ENCODE results near the gene CLIC3.

DNA sequence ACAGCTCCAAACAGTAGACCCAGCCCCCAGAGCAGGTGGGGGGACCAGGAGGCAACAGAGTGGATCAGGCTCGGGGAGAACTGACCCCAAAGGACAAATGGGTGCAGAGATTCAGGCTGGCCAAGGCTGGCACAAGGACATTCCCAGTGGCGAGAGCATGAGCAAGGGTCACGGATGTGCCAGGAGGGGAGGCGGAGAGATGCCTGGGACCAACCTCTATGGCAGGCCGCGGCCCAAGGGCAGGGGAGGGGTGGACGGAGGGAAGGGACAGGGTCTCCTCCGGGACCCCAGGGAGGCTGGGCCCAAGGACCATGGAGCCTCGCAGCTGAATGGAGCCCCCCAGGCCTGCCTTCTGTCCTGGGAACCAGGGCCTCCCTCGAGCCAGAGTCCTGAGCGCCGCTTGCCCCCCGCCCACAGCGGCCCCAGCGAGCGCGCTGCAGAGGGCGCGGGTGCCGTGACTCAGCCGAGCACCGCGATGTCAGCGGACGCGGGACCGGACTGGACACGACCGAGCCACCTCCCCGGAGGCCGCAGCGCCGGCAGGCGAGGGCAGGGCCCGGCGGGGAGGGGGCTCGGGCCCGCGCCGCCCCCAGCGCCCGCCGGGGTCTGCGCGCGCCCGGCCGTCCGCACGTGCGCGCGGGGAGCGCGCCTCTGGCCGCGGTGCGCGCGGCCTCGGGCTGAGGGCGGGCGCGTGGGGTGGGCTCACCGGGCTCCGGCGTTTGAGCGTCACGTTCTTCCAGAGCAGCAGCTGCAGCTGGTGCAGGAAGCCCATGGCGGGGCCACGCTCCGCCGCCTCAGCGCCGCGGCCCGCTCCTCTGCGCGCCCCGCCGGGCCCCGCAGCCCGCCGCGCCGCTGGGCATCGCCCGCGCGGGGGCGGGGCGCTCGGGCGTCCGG lies 31.2 kb upstream of the CLIC3 start, which contains the start of gene ABCA2:
- TF ChIP-seq TAF1 (IDR thresholded peaks at IDR 0.05; ENCODE audit: borderline replicate concordance, low read depth, low read length) (no peak), POLR2A (IDR thresholded peaks at IDR 0.05; ENCODE audit: low read depth, low read length) (no peak), POLR2AphosphoS5 (IDR thresholded peaks at IDR 0.05; ENCODE audit: low read depth, low read length) (no peak)
